DND-41 (cell line): ENCODE data around the gene NTSR1.

Source experiments
- ATAC-seq: fragments of 200-7000 bp; cut with Tn5 transposase; 3 replicates; pipeline ENCODE4 v1.9.1; 2021; ENCODE audit warnings: low read depth; ENCODE audit not compliant: insufficient read depth
- DNase-seq: peaks from one replicate; pipeline ENCODE4 v3.0.0-alpha.2; 2020
- H2AFZ ChIP-seq: 2 replicates; pipeline ENCODE4 v1.6.0; 2012; ENCODE audit warnings: low read depth, low read length
- H3K27ac ChIP-seq: 2 replicates; pipeline ENCODE4 v1.5.1; 2012; ENCODE audit warnings: low read length, inconsistent platforms
- H3K27me3 ChIP-seq: fragments of 200-600 bp; sonication (generic); 2 replicates; pipeline ENCODE4 v1.6.0; 2012; ENCODE audit warnings: low read length, mild to moderate bottlenecking, inconsistent platforms; ENCODE audit not compliant: insufficient read depth, poor library complexity
- H3K36me3 ChIP-seq: 2 replicates; pipeline ENCODE4 v1.5.1; 2012; ENCODE audit warnings: low read length, inconsistent platforms; ENCODE audit not compliant: insufficient read depth
- H3K4me1 ChIP-seq: 2 replicates; pipeline ENCODE4 v1.5.1; 2012; ENCODE audit warnings: mild to moderate bottlenecking, low read length; ENCODE audit not compliant: insufficient read depth
- H3K4me2 ChIP-seq: 2 replicates; pipeline ENCODE4 v1.6.0; 2012; ENCODE audit warnings: mild to moderate bottlenecking, moderate library complexity, low read length, inconsistent platforms; ENCODE audit not compliant: insufficient read depth
- H3K4me3 ChIP-seq, 2 experiments: fragments of 200-600 bp in 1 of 2; shearing (Covaris generic) in 1 of 2; 2 replicates each; pipeline ENCODE4 v1.5.1; 2012 to 2016; ENCODE audit warnings: inconsistent platforms in 2 of 2, low read length in 2 of 2, mild to moderate bottlenecking in 2 of 2, low read depth in 1 of 2, moderate library complexity in 1 of 2
- H3K79me2 ChIP-seq: 2 replicates; pipeline ENCODE4 v1.6.0; 2012; ENCODE audit warnings: low read length, inconsistent platforms; ENCODE audit not compliant: insufficient read depth
- H3K9ac ChIP-seq: 2 replicates; pipeline ENCODE4 v1.6.0; 2012; ENCODE audit warnings: low read depth, mild to moderate bottlenecking, inconsistent platforms, low read length, moderate library complexity
- H3K9me3 ChIP-seq: 2 replicates; pipeline ENCODE4 v1.5.1; 2012; ENCODE audit warnings: low read length, moderate library complexity, mild to moderate bottlenecking, inconsistent platforms; ENCODE audit not compliant: insufficient read depth, severe bottlenecking
- H4K20me1 ChIP-seq: 2 replicates; pipeline ENCODE4 v1.6.0; 2012; ENCODE audit warnings: low read length; ENCODE audit not compliant: insufficient read depth
- EZH2 ChIP-seq: IDR thresholded peaks from 3 replicates; pipeline ENCODE4 v1.6.1; 2012; ENCODE audit warnings: borderline replicate concordance, low read depth, mild to moderate bottlenecking, moderate library complexity, low read length, inconsistent platforms; ENCODE audit not compliant: severe bottlenecking
- TF ChIP-seq, protein P1 (sequence below): IDR thresholded peaks from 2 replicates; pipeline ENCODE4 v1.5.1; 2012; ENCODE audit warnings: borderline replicate concordance, low read length, moderate library complexity, mild to moderate bottlenecking; ENCODE audit not compliant: poor library complexity, severe bottlenecking; ENCODE audit errors: extremely low read depth

The NTSR1 gene

DNA sequence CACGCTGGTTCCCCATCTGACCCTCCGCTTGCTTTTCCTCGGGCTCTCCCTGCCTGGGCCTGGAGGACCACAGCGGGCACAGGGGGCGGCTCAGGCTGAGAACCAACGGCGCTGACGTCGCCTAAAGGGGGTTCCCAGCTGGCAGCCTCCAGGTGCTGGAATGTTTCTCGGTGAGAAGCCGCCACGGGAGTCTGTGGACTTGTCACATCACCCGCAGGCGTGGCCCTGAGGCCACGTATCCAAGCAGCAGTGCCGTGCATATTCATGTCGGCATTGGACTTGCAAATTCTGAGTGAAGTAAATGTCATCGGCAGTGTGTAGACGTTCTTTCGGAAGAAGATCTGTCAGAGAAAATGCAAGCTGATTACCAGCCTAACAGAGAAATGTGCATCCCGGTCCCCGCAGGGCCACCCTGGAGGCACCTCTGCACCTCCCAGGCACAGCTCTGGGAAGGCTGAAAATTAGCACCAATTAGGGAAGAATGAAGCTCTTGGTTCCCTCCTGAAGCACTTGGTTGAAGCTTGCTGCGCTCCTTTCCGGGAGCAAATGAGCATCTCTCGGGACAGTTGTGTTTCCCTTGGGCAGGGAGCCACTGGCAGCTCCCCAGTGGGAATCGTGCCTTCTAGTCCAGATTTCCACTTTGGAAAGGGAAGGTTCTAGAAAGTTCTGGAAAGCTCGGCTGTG, 24.3 kb downstream of the NTSR1 start:
- H3K4me3 ChIP-seq: no peak overlapping the region
- no peak overlapping the region for H3K4me2 ChIP-seq
- H3K4me1 ChIP-seq: peaks cover 10% of the 10 kb centered on the region
- no peak for TF ChIP-seq EZH2
- TF ChIP-seq, protein P1, sequence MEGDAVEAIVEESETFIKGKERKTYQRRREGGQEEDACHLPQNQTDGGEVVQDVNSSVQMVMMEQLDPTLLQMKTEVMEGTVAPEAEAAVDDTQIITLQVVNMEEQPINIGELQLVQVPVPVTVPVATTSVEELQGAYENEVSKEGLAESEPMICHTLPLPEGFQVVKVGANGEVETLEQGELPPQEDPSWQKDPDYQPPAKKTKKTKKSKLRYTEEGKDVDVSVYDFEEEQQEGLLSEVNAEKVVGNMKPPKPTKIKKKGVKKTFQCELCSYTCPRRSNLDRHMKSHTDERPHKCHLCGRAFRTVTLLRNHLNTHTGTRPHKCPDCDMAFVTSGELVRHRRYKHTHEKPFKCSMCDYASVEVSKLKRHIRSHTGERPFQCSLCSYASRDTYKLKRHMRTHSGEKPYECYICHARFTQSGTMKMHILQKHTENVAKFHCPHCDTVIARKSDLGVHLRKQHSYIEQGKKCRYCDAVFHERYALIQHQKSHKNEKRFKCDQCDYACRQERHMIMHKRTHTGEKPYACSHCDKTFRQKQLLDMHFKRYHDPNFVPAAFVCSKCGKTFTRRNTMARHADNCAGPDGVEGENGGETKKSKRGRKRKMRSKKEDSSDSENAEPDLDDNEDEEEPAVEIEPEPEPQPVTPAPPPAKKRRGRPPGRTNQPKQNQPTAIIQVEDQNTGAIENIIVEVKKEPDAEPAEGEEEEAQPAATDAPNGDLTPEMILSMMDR: no peak
- no peaks in the 10 kb centered on the region for H3K9me3 ChIP-seq
- H3K27me3 ChIP-seq: no peaks in the 10 kb centered on the region
- no peak overlapping the region for H2AFZ ChIP-seq
- ATAC-seq (no peak), DNase-seq (no peak)
- H3K36me3 ChIP-seq: no peaks in the 10 kb centered on the region
- no peaks in the 10 kb centered on the region for H4K20me1 ChIP-seq
- no peak overlapping the region for H3K9ac ChIP-seq
- H3K79me2 ChIP-seq: no peaks in the 10 kb centered on the region
- no peak overlapping the region for H3K27ac ChIP-seq

DNA sequence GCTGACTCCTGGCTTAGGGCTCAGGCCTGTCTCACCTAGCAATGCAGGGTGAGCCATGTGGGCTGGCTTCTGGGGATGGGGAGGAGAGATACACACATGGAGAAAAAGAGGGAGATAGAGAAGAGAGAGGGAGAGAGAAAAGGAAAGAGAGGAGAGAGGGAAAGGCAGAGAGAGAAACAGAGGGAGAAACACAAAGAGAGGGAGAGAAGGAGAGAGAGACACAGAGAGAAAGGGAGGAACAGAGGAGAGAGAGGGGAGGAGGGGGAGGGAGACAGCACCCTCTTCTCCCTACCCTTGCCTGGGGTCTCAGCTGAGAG, 24.8 kb downstream of the NTSR1 start:
- H3K4me2 ChIP-seq: no peak overlapping the region
- DNase-seq (no peak), ATAC-seq (no peak)
- TF ChIP-seq, protein P1: no peak
- no peak for TF ChIP-seq EZH2
- no peaks in the 10 kb centered on the region for H4K20me1 ChIP-seq
- H3K9me3 ChIP-seq: no peaks in the 10 kb centered on the region
- H3K9ac ChIP-seq: no peak overlapping the region
- H3K4me3 ChIP-seq: no peak overlapping the region
- H3K36me3 ChIP-seq: no peaks in the 10 kb centered on the region
- no peak overlapping the region for H3K27ac ChIP-seq
- H2AFZ ChIP-seq: no peak overlapping the region
- peaks cover 5% of the 10 kb centered on the region for H3K4me1 ChIP-seq
- H3K27me3 ChIP-seq: no peaks in the 10 kb centered on the region
- H3K79me2 ChIP-seq: no peaks in the 10 kb centered on the region

DNA sequence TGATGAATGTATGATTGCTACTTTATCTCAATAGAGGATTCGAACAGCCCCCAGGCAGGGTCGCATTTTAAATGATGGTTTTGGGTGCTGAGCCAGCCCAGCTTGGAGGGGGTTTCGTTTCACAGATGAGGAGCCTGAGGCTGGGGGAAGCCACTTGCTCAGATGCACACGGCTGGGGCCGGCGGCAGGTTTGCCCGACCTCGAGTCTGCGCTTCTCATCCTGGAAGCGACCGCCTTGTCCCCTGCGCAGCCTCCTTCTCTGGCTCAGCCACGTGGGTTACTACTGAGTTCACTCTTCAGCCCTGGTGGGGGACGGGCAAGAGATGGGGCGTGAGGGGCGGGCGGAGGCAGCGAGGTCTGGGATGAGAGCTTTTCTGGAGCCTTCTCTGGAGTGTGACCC, 25.3 kb downstream of the NTSR1 start:
- no peaks in the 10 kb centered on the region for H3K79me2 ChIP-seq
- ATAC-seq (no peak), DNase-seq (no peak)
- no peaks in the 10 kb centered on the region for H3K27me3 ChIP-seq
- no peak overlapping the region for H3K4me2 ChIP-seq
- no peaks in the 10 kb centered on the region for H4K20me1 ChIP-seq
- no peak overlapping the region for H3K27ac ChIP-seq
- H3K9me3 ChIP-seq: no peaks in the 10 kb centered on the region
- no peak overlapping the region for H3K4me3 ChIP-seq
- H3K9ac ChIP-seq: no peak overlapping the region
- no peak overlapping the region for H2AFZ ChIP-seq
- TF ChIP-seq, protein P1: no peak
- TF ChIP-seq EZH2: no peak
- H3K36me3 ChIP-seq: no peaks in the 10 kb centered on the region
- H3K4me1 ChIP-seq: peaks cover under 1% of the 10 kb centered on the region
